Tibial nerve (tissue), 4 donors: ENCODE measurements around the gene FAM98A.

Experiments
- CTCF ChIP-seq, 5 experiments: fragments of 200-600 bp in 3 of 5; fragments of 450-650 bp in 2 of 5; sonication (generic) in 3 of 5; IDR thresholded peaks; one replicate each; pipeline ENCODE4 v1.5.1; 2016 to 2019; ENCODE audit warnings: antibody characterized with exemption in 5 of 5, mild to moderate bottlenecking in 3 of 5, moderate library complexity in 2 of 5
- EP300 ChIP-seq, 2 donors: sonication (generic); formaldehyde crosslinking; IDR thresholded peaks; one replicate each; pipeline ENCODE4 v1.6.1; 2017; ENCODE audit warnings: antibody characterized with exemption in 2 of 2, mild to moderate bottlenecking in 1 of 2
- POLR2A ChIP-seq, 2 donors: fragments of 450-650 bp; IDR thresholded peaks; one replicate each; pipeline ENCODE4 v1.6.1; 2017; ENCODE audit warnings: antibody characterized with exemption in 2 of 2, mild to moderate bottlenecking in 2 of 2, moderate library complexity in 2 of 2

- no peak for TF ChIP-seq CTCF (IDR thresholded peaks at IDR 0.05)
- TF ChIP-seq POLR2A (IDR thresholded peaks at IDR 0.05), result no peak
- no peak for TF ChIP-seq EP300 (IDR thresholded peaks at IDR 0.05)
These were observed 7.5 kb upstream of the FAM98A start for GRCh38 chr2:33606622-33607021.
